Upper lobe of right lung (tissue), 1 donor: ENCODE measurements around the gene WDR82. TPM values are rescaled to one million over a fixed set of nuclear protein-coding genes. Genes with fewer than 3 reads are reported as not detected.

ENCODE experiments used
- ATAC-seq: fragments of 200-7000 bp; cut with Tn5 transposase; one replicate; pipeline ENCODE4 v1.9.1; 2020; ENCODE audit warnings: mild to moderate bottlenecking, moderate library complexity
- DNase-seq: peaks from one replicate; pipeline ENCODE4 v3.0.0-alpha.2; 2020
- H3K27ac ChIP-seq: fragments of 200-600 bp; one replicate; pipeline ENCODE4 v1.8.0; 2022
- H3K27me3 ChIP-seq: fragments of 200-600 bp; one replicate; pipeline ENCODE4 v1.8.0; 2022; ENCODE audit warnings: mild to moderate bottlenecking
- H3K36me3 ChIP-seq: fragments of 200-600 bp; one replicate; pipeline ENCODE4 v1.8.0; 2022
- H3K4me1 ChIP-seq: fragments of 200-600 bp; one replicate; pipeline ENCODE4 v1.8.0; 2022
- H3K4me3 ChIP-seq: fragments of 200-600 bp; one replicate; pipeline ENCODE4 v1.8.0; 2022; ENCODE audit warnings: mild to moderate bottlenecking
- H3K9me3 ChIP-seq: fragments of 200-600 bp; one replicate; pipeline ENCODE4 v1.8.0; 2022
- intact Hi-C: fragments of 100-400 bp; cut with DNase I; formaldehyde crosslinking; loops from one replicate; pipeline ENCODE4 v1.11.0; 2022
- total RNA-seq: library from RNA; stranded (reverse); fragmentation: NEBNext Ultra II Directional; extraction: Animal tissue kit (Norgen Biotek cat#: 25700); gene quantifications from one replicate; pipeline ENCODE4 v1.2.1, GENCODE V29; 2021
- TF ChIP-seq, protein P1 (sequence below): fragments of 200-600 bp; IDR thresholded peaks from one replicate; pipeline ENCODE4 v1.8.0; 2022; ENCODE audit warnings: antibody characterized with exemption
- donor health status: DM: no; HTN: yes; CAD: no; lungs with severe emphysema.

The WDR82 gene
- total RNA-seq, 1 donor from 2014 or later = 61.9 TPM

- Histone ChIP-seq H3K4me3 (no peak overlapping the region), H3K27me3 (no peaks in the 10 kb centered on the region)
Measured at GRCh38 chr3:52243791-52244628, 34.4 kb downstream of the WDR82 start.

DNA sequence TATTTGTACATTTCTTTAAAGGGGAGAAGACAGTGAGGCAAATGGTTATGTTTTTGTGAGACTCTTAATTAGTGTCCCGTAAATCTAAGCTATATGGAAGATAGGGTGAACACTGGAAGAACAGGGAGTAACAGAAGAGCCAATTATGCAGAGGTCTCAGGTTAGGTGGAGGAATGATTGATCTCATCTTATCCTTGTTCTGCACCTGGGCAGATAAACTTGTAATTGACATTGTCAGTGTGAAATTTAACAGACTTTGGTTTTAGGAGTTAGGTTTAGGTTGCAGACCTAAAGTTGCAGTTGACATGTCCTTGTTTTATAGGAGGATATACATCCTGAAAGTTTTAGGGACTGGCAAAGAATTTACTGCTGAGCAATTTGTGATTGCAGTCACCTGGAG is 36.4 kb downstream of the WDR82 start:
- Histone ChIP-seq H3K36me3 (no peaks in the 10 kb centered on the region), H3K4me1 (peaks cover 44% of the 10 kb centered on the region), H3K27ac (no peak overlapping the region), H3K27me3 (no peaks in the 10 kb centered on the region), H3K9me3 (no peaks in the 10 kb centered on the region), H3K4me3 (no peak overlapping the region)
- TF ChIP-seq, protein P1, sequence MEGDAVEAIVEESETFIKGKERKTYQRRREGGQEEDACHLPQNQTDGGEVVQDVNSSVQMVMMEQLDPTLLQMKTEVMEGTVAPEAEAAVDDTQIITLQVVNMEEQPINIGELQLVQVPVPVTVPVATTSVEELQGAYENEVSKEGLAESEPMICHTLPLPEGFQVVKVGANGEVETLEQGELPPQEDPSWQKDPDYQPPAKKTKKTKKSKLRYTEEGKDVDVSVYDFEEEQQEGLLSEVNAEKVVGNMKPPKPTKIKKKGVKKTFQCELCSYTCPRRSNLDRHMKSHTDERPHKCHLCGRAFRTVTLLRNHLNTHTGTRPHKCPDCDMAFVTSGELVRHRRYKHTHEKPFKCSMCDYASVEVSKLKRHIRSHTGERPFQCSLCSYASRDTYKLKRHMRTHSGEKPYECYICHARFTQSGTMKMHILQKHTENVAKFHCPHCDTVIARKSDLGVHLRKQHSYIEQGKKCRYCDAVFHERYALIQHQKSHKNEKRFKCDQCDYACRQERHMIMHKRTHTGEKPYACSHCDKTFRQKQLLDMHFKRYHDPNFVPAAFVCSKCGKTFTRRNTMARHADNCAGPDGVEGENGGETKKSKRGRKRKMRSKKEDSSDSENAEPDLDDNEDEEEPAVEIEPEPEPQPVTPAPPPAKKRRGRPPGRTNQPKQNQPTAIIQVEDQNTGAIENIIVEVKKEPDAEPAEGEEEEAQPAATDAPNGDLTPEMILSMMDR = no peak
- intact Hi-C loops = no loop called here
- ATAC-seq (no peak), DNase-seq (no peak)

More at GRCh38 chr3:52243791-52244628, 34.4 kb downstream of the WDR82 start:
- TF ChIP-seq, protein P1 = no peak
- intact Hi-C loops = no loop called here
- DNase-seq (peak; percentile 79), ATAC-seq (peak; percentile 47)
- peaks cover 9% of the 10 kb centered on the region for H3K36me3 ChIP-seq
- H3K27ac ChIP-seq = peak overlapping the region; percentile 91
- H3K9me3 ChIP-seq = no peaks in the 10 kb centered on the region
- H3K4me1 ChIP-seq = peaks cover 36% of the 10 kb centered on the region

GRCh38 chr3:52240886-52241370 is 37.5 kb downstream of the WDR82 start:
- Histone ChIP-seq H3K36me3 (no peaks in the 10 kb centered on the region), H3K4me1 (peaks cover 46% of the 10 kb centered on the region), H3K27me3 (no peaks in the 10 kb centered on the region), H3K27ac (peak overlapping the region; percentile 84), H3K9me3 (no peaks in the 10 kb centered on the region), H3K4me3 (no peak overlapping the region)
- ATAC-seq = no peak
- DNase-seq = no peak
- TF ChIP-seq, protein P1 = no peak
- intact Hi-C loops = no loop called here

GRCh38 chr3:52240059-52240885 is 38.2 kb downstream of the WDR82 start:
- ATAC-seq (peak; percentile 34), DNase-seq (peak; percentile 67)
- Histone ChIP-seq H3K27ac (peak overlapping the region; percentile 84), H3K4me3 (peak overlapping the region; percentile 74), H3K27me3 (no peaks in the 10 kb centered on the region), H3K4me1 (peaks cover 45% of the 10 kb centered on the region), H3K36me3 (no peaks in the 10 kb centered on the region), H3K9me3 (no peaks in the 10 kb centered on the region)
- TF ChIP-seq, protein P1 = no peak
- intact Hi-C loops = no loop called here

- H3K27me3 ChIP-seq = no peaks in the 10 kb centered on the region
- ATAC-seq (peak; percentile 92), DNase-seq (peak; percentile 91)
- H3K36me3 ChIP-seq = peaks cover 8% of the 10 kb centered on the region
- peaks cover 33% of the 10 kb centered on the region for H3K4me1 ChIP-seq
- H3K4me3 ChIP-seq = peak within 1 kb of the TSS; percentile 74
- intact Hi-C loops = no loop called here
- TF ChIP-seq, protein P1 = peak; percentile 50
- H3K27ac ChIP-seq = peak within 1 kb of the TSS; percentile 84
- no peaks in the 10 kb centered on the region for H3K9me3 ChIP-seq
Measured at GRCh38 chr3:52238761-52239701, 39.4 kb downstream of the WDR82 start, which contains the start of gene TWF2. Gene TWF2 (minus strand): TSS chr3:52239158. CDS start chr3:52239016, 142 bp downstream.
